ENCODE data around the gene DEPDC5. TPM values are rescaled to one million over a fixed set of nuclear protein-coding genes. Genes with fewer than 3 reads are reported as not detected.
A peak's percentile ranks its signal among the peaks of the same experiment; 100 is the strongest.

DEPDC5 gene
- total and polyA plus RNA-seq, 2 donors (not counting 1 experiment from before 2014, with no cell fraction given), result 35.5 to 124 TPM

DNA sequence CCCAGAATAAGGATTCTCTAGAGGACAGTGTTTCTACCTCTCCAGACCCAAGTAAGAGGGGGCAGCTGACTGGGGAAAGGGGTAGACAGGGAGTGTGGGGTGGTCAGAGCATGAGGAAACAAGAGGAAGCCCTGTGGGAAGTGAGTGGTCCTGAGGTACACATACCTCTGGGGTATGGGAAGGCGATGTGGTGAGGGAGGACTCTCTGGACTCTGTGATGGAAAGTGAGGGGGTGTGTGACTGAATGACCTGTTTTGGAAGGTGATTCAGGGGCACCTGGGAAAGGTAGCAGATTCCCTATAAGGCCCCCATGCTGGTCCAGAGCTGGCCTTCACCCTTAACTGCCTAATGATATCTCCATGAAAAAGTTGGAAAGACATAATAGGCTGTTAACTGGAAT, 80.1 kb downstream of the DEPDC5 start:
- ChIA-PET POLR2A (no interaction called here), CTCF (interaction anchor here (0.7 to 0.8 kb wide), 2 partner anchors 25 to 1174 kb away, joined by 3 to 5 read pairs; no protein-coding TSS in a partner anchor)
- H3K27me3 Mint-ChIP-seq, result no peaks in the 10 kb centered on the region
- H4K20me1 ChIP-seq (ENCODE audit: control insufficient read depth, insufficient read depth, low read length, poor library complexity, severe bottlenecking), result no peaks in the 10 kb centered on the region
- DNase-seq, result no peak
- peaks cover 3% of the 10 kb centered on the region for H3K4me1 Mint-ChIP-seq
- no peaks in the 10 kb centered on the region for H3K9me3 Mint-ChIP-seq (ENCODE audit: insufficient read depth)
- H3K4me3 Mint-ChIP-seq, result no peak overlapping the region
- TF ChIP-seq, protein P1, sequence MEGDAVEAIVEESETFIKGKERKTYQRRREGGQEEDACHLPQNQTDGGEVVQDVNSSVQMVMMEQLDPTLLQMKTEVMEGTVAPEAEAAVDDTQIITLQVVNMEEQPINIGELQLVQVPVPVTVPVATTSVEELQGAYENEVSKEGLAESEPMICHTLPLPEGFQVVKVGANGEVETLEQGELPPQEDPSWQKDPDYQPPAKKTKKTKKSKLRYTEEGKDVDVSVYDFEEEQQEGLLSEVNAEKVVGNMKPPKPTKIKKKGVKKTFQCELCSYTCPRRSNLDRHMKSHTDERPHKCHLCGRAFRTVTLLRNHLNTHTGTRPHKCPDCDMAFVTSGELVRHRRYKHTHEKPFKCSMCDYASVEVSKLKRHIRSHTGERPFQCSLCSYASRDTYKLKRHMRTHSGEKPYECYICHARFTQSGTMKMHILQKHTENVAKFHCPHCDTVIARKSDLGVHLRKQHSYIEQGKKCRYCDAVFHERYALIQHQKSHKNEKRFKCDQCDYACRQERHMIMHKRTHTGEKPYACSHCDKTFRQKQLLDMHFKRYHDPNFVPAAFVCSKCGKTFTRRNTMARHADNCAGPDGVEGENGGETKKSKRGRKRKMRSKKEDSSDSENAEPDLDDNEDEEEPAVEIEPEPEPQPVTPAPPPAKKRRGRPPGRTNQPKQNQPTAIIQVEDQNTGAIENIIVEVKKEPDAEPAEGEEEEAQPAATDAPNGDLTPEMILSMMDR (IDR thresholded peaks at IDR 0.05), result no peak
- TF ChIP-seq EZH2 (IDR thresholded peaks at IDR 0.05; ENCODE audit: borderline replicate concordance, insufficient read depth, low read depth, low read length, poor library complexity, severe bottlenecking), result no peak
- H3K27ac Mint-ChIP-seq, result peak overlapping the region; percentile 5
- no peak overlapping the region for H3K9ac ChIP-seq (ENCODE audit: low read length)
- H3K4me1 ChIP-seq (ENCODE audit: control insufficient read depth in 2 of 2, insufficient read depth in 2 of 2, low read length in 2 of 2), result no peaks in the 10 kb centered on the region
- H2AFZ ChIP-seq (ENCODE audit: insufficient read depth, low read depth, low read length, poor library complexity, severe bottlenecking), result no peak overlapping the region
- ATAC-seq (ENCODE audit: low read depth), result no peak
- H3K4me3 ChIP-seq (ENCODE audit: control extremely low read depth in 1 of 5, extremely low read depth in 1 of 5, insufficient read depth in 1 of 5, low read depth in 2 of 5, low read length in 4 of 5), result no peak overlapping the region
- no peak overlapping the region for H3K27ac ChIP-seq (ENCODE audit: low read length in 2 of 2)
- no peak overlapping the region for H3K4me2 ChIP-seq (replicated peaks; ENCODE audit: low read depth, low read length, poor library complexity, severe bottlenecking)
- H3K9me3 ChIP-seq (ENCODE audit: control extremely low read depth in 1 of 3, control insufficient read depth in 2 of 3, insufficient read depth in 1 of 3, low read length in 2 of 3), result no peaks in the 10 kb centered on the region
- intact Hi-C loops (cut with micrococcal nuclease), result no loop called here
- H3K27me3 ChIP-seq (replicated peaks in 1 of 4; ENCODE audit: control extremely low read depth in 1 of 4, control insufficient read depth in 3 of 4, insufficient read depth in 4 of 4, low read length in 3 of 4), result no peaks in the 10 kb centered on the region
- peaks cover 11 to 73% of the 10 kb centered on the region in 2 experiments for H3K36me3 ChIP-seq (replicated peaks in 1 of 2; ENCODE audit: control extremely low read depth in 1 of 2, control insufficient read depth in 1 of 2, extremely low read depth in 1 of 2, insufficient read depth in 2 of 2, low read length in 1 of 2)
- WGBS (ENCODE audit: insufficient coverage), result 100% methylated on average over 1 of the region's 1 CpG
- H3K79me2 ChIP-seq (ENCODE audit: control insufficient read depth, insufficient read depth, low read length), result no peaks in the 10 kb centered on the region

DNA sequence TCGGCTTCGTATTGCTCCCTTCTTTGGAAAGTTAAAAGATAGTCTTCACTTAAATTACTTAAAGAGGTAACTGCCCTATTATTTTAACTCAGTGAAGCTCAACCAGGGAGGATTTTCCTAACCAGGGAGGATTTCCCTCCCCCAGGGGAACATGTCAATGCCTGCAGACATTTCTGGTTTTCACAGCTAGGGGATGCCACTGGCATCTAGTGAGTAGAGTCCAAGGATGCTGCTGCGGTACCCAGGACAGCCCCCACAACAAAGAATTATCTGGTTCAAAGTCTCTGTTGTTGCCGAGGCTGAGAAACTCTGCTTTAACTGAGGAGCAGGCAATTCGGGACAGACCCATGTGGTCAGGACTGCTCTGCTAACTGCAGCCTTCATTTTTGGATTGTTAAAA, 82.2 kb downstream of the DEPDC5 start:
- CTCF ChIA-PET, result no interaction called here
- no peak for TF ChIP-seq EZH2 (IDR thresholded peaks at IDR 0.05; ENCODE audit: borderline replicate concordance, insufficient read depth, low read depth, low read length, poor library complexity, severe bottlenecking)
- TF ChIP-seq, protein P1 (IDR thresholded peaks at IDR 0.05), result no peak
- Histone ChIP-seq H3K4me2 (replicated peaks; ENCODE audit: low read depth, low read length, poor library complexity, severe bottlenecking) (no peak overlapping the region), H3K27ac (ENCODE audit: low read length in 2 of 2) (no peak overlapping the region), H3K9me3 (ENCODE audit: control extremely low read depth in 1 of 3, control insufficient read depth in 2 of 3, insufficient read depth in 1 of 3, low read length in 2 of 3) (no peaks in the 10 kb centered on the region), H3K79me2 (ENCODE audit: control insufficient read depth, insufficient read depth, low read length) (no peaks in the 10 kb centered on the region), H3K36me3 (replicated peaks in 1 of 2; ENCODE audit: control extremely low read depth in 1 of 2, control insufficient read depth in 1 of 2, extremely low read depth in 1 of 2, insufficient read depth in 2 of 2, low read length in 1 of 2) (peaks cover 9 to 81% of the 10 kb centered on the region in 2 experiments), H3K4me1 (ENCODE audit: control insufficient read depth in 2 of 2, insufficient read depth in 2 of 2, low read length in 2 of 2) (no peaks in the 10 kb centered on the region), H3K9ac (ENCODE audit: low read length) (no peak overlapping the region), H2AFZ (ENCODE audit: insufficient read depth, low read depth, low read length, poor library complexity, severe bottlenecking) (no peak overlapping the region), H3K4me3 (ENCODE audit: control extremely low read depth in 1 of 5, extremely low read depth in 1 of 5, insufficient read depth in 1 of 5, low read depth in 2 of 5, low read length in 4 of 5) (no peak overlapping the region), H3K27me3 (replicated peaks in 1 of 4; ENCODE audit: control extremely low read depth in 1 of 4, control insufficient read depth in 3 of 4, insufficient read depth in 4 of 4, low read length in 3 of 4) (no peaks in the 10 kb centered on the region), H4K20me1 (ENCODE audit: control insufficient read depth, insufficient read depth, low read length, poor library complexity, severe bottlenecking) (no peaks in the 10 kb centered on the region)
- Mint-ChIP-seq H3K27ac (no peak overlapping the region), H3K4me1 (peaks cover 4% of the 10 kb centered on the region), H3K9me3 (ENCODE audit: insufficient read depth) (no peaks in the 10 kb centered on the region), H3K4me3 (no peak overlapping the region), H3K27me3 (no peaks in the 10 kb centered on the region)
- WGBS (ENCODE audit: insufficient coverage), result 73% methylated on average over 2 of the region's 5 CpGs
- POLR2A ChIA-PET, result no interaction called here
- intact Hi-C loops (cut with micrococcal nuclease), result no loop called here
- ATAC-seq (ENCODE audit: low read depth), result no peak
- DNase-seq, result no peak

Measured in B cell (primary cell).